Activated T-helper 1 cell treated with anti-CD3 and anti-CD28 coated beads, Interleukin-12 subunit alpha, Interleukin-12 subunit beta, Interleukin-2, Interleukin-4 antibody, amounts not matched to agents 30 ng/mL and 10 ng/mL and 1 ng/mL, durations not matched to agents 14 hours and 24 hours and 36 hours (primary cell): Measurements from ENCODE around the gene CRHR1. TPM values are rescaled to one million over a fixed set of nuclear protein-coding genes. Genes with fewer than 3 reads are reported as not detected.

Experiments
- DNase-seq: peaks from one replicate; pipeline ENCODE4 v3.0.0; 2021; ENCODE audit warnings: low spot score
- H3K27ac Mint-ChIP-seq: one replicate; pipeline ENCODE4 v1.8.0; 2021; ENCODE audit warnings: mild to moderate bottlenecking, mixed read lengths
- H3K27me3 Mint-ChIP-seq: one replicate; pipeline ENCODE4 v1.8.0; 2022; ENCODE audit warnings: mild to moderate bottlenecking, moderate library complexity, mixed read lengths; ENCODE audit not compliant: insufficient read depth
- H3K36me3 Mint-ChIP-seq: one replicate; pipeline ENCODE4 v1.8.0; 2021; ENCODE audit warnings: low read depth, mixed read lengths
- H3K4me1 Mint-ChIP-seq: one replicate; pipeline ENCODE4 v1.8.0; 2021; ENCODE audit warnings: low read depth, mixed read lengths
- H3K4me3 Mint-ChIP-seq: one replicate; pipeline ENCODE4 v1.8.0; 2021; ENCODE audit warnings: mild to moderate bottlenecking, moderate library complexity, mixed read lengths
- H3K9me3 Mint-ChIP-seq: one replicate; pipeline ENCODE4 v1.8.0; 2021; ENCODE audit warnings: mixed read lengths
- intact Hi-C: fragments of 100-400 bp; cut with micrococcal nuclease; formaldehyde crosslinking; loops from one replicate; pipeline ENCODE4 v1.15.1; 2024
- total RNA-seq: library from RNA; stranded (reverse); gene quantifications from 2 replicates; pipeline ENCODE4 v1.2.3, GENCODE V29; 2022

The CRHR1 gene
- total RNA-seq, 1 donor from 2014 or later = not detected

DNA sequence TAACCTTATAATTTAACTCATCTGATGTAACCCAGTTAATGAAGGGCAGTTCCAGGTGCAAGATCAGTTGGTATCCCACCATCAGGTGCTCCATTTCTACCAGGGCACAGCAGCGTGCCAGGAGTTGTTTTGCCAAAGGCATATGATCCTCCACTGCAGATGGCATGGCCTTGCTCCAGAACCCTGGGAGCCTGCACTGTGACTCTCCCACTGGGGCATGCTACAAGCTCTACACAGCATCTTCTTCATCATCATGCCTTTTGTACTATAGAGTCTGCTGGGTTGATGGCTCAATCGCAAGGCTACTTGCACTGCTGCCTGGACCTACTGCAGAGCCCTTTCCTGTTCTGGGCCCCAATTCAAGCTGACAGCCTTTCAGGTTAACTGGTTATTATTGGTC, 98.9 kb downstream of the CRHR1 start:
- DNase-seq = no peak
- intact Hi-C loops = no loop called here
- H3K4me1 Mint-ChIP-seq = peaks cover 5% of the 10 kb centered on the region
- no peaks in the 10 kb centered on the region for H3K9me3 Mint-ChIP-seq
- H3K27ac Mint-ChIP-seq = no peak overlapping the region
- H3K36me3 Mint-ChIP-seq = no peaks in the 10 kb centered on the region
- no peak overlapping the region for H3K4me3 Mint-ChIP-seq
- H3K27me3 Mint-ChIP-seq = peaks cover 12% of the 10 kb centered on the region

Other genes with a start within 250 kb of the CRHR1 start
- not detected in 2 replicates for gene SPPL2C, start 60.6 kb downstream of the CRHR1 start, total RNA-seq
- 0.64 and 1.1 TPM in 2 replicates for gene MAPT, start 110.2 kb downstream of the CRHR1 start, total RNA-seq
- not detected in 2 replicates for gene STH, start 214.9 kb downstream of the CRHR1 start, total RNA-seq